NCI-H1436 treated with DMSO at 0.1 percent for 48 hours (cell line): ENCODE results near the gene IQUB.
"Not testable (repeated sequence)": the region's sequence is repeated elsewhere in the genome, so short reads cannot be mapped to it uniquely, and the experiment has no call there.

Source experiments
- DNase-seq: peaks from one replicate; lab custom pipeline; 2025; lab: John Stamatoyannopoulos, UW

The IQUB gene

DNA sequence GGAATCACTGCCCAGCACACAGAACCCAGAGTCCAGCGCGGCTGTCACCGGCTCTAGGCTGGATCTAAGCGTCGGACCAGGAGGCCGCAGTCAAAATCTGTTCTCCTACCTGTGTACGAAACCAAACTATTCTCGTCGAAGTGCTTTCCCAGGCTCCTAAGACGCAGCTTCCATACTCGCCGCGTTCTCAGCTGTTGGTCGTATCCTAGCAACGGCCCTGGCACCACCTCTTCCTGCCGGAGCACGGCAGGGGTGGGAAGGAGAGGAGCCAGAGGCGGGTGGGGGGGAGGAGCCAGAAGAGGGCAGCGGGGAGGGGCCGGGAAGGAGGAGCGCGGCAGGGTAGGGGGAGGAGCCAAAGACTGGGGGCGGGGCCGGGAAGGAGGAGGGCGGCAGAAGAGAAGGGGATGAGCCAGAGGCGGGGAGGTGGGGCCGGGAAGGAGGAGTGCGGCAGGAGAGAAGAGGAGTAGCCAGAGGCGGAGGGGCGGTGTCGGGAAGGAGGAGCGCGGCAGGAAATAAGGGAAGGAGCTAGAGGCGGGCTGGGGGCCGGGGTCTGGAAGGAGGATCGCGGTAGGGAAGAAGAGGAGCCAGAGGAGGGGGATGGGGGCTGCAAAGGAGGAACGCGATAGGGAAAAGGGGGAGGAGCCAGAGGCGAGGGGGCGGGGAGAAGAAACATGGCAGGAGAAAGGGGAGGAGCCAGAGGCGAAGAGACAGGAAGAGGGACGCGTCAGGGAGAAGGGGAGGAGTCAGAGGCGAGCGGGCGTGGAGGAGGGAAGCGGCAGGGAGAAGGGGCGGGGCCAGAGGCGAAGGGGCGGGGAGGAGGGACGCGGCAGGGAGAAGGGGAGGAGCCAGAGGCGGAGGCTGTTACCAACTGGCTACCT is at the start of gene IQUB:
Gene IQUB, minus strand, starts transcription at position 213 of the 878 bp plus-strand sequence. CDS start 22,255 bp downstream, outside the sequence.
- DNase-seq, result peak; percentile 74

DNA sequence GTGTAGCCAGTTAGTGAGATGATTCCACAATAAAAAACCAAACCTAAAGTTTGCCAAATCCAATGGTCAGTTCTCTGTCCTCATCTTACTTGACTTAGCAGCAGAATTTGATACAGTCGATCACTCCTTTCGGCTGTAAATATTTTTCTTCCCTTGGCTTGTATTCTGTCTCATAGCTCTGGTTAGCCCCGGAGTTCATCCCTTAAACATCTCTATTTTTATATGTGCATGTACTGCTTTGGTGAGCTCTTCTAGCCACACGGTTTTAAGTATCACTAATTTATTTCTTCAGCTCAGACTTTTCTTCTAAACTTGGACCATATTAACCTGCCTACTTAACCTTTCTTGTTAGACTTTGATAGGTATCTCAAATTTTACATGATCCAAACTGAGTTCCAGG is 49.4 kb upstream of the IQUB start:
- DNase-seq, result no peak

DNA sequence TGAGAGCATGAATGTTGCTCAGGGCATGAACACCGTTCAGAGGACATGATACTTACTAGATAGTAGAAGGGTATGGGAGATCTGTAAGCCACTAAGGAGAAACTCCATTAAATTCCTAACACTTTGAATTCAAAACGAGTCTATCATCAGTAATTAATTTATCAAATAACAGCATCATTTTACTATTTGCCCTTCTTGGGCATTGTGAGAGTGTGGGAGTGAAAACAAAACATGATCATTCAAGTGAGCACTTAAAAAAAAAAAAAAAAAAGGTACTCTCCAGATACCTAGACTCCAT is 46.7 kb upstream of the IQUB start:
- DNase-seq, result no peak

DNA sequence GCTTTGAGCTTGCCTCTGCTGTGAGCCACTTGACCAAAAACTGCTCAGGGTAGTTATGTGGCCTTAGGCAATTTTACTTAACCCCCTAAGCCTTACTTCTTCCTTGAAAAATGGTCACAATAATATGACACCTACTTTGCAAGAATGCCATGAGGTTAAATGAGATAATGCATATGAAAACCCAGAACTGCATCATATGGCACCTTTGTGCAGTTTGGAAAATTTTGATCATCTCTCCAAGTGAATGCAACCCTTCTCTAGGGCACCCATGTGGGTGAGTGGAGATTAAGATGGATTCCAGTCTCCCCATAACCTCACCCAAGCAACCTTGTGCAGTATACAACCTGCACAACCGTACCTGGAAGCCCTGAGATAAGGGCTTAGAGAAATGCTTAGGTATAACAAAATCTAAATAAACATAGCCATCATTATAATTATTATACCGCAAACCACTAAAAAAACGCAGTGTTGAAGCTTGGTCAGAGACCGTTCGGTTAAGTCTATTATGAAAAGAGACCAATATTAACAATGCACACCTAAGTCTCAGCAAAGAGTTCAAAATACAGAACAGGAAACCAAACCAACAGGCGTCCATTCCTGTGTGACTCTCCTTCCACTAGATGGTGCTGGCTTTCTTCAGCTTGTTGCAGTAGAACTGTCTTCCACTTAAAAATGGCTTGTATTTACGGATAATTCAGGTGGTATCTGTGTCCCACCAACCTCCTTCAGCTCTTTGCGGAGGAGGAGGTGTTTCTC is 46.2 kb upstream of the IQUB start:
- DNase-seq, result peak; percentile 55

DNA sequence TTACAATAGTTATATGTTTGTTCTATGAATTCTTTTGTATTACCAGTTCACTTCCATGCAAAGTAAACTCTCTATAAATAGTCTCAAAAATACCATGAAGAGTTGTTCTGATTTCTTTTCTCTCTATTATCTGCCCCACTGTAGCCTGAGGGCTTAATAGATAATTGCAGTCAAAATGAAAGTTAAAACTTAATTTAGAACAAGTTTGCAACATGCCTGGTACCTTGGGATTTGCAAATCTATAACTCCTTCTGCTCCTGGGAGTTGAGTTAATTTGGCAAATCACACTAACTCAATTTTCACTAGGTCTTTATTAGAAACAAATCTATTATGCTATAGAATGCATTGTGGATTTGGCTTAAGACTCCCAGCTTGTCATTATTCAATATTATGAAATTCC is 45.0 kb upstream of the IQUB start:
- DNase-seq, result no peak

DNA sequence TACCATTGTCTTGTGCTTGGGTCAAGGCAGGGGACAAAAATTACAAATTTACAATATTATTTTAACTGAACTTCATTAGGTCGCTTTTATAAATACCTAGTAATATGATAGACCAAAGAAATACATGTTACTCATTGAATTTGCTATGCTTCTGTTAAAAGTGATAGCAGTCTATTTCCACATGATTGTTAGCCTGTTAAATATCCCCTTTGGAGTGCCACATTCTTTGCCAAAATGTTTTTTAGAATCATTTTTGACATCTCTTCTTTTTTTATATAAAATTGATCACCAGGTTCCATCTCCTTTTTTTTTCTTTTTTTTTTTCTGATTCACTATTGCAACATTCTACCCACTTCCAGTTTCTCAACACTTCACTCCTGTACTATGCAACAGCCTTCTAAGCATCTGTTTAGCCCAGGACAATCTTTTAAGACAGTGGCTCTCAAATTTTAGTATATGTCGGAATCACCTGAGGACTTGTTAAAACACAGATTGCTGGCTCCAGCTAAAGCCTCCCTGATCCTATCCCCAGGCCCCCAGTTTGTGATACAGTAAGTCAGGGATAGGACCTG is 39.6 kb upstream of the IQUB start:
- DNase-seq, result no peak

DNA sequence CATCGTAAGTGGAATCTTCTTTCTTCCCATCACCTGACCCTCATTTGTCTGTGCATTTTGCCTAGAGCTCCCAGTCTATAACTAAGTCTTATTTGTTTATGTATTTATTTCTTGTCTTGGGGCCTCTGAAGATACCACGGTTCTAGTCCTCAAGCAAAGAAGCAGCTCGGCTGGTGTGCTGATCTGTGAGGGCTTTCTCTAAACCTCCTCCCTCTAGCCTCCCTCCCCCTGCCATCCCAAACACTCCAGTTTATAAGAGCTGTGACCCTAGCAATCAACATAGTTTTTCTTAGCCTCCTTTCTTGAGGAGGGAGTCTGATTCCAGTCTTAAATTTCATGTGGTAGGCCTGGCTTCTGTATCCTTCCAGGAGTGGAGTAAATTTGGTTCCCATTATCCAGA is 38.9 kb upstream of the IQUB start:
- no peak for DNase-seq

DNA sequence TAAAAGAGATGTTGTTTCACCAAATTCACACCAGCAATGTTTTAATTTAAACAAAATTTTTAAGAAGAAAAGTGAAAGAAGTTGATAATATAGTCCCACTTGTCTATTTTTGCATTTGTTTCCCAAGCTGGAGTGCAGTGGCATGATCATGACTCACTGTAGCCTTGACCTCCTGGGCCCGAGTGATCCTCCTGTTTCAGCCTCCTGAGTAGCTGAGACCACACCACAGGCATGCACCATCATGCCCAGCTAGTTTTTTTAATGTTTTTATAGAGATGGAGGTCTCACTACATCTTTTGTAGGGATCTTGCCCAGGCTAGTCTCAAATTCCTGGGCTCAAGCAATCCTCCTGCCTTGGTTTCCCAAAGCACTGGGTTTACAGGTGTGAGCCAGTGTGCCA is 37.3 kb upstream of the IQUB start:
- no peak for DNase-seq

DNA sequence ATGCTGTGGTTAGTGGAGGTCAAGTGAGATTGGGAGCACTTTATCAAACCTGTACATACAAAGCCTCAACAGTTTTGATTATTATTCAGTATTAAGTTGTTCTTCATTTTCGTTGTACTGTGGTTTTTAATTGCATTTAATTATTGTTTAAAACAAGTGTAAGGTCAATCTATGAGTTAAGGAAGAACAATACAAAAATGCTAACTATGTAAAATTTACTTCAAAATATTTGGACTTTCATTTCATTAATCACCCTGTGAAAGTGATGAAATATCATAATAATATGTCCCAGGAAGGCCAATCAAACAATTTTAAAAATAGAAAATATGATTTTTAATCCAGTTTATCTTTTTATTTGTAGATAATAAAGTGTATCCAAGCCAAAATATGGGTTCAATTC is 36.8 kb upstream of the IQUB start:
- DNase-seq, result no peak

DNA sequence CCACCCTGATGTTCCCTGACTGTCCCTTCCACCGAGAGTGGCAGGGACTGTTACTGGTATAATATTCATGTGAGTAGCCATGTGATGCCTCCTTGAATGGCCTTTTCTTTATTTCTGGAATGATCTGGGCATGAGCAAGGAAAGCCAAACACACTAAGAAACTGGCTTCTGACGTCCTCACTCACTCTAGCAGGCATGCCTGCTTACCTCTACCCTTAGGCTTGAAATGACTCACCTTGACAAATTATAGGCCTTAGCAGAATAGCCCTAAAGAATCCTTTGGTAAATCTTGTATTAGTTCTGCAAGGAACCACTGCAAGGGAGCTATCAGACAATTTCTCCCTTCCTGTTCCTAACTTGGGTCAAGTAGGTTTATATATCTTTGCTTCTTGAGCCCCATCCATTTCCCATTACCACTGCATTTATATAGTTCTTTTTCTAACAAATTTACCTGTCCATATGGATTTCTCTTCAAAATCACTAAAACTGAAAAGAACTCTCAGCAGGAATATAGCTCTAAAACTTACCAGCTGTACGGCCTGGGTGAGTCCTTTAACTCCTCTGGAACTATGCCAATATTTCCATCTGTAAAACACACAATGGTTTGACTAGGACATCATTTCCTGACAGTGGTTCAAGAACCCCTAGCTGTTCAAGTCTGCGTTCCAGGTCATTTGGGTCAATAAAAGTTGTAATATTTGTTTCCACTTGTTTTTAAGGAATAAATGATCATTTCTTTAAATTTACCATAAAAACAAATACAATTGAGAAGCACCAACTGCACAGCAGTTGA is 36.2 kb upstream of the IQUB start:
- DNase-seq, result no peak

DNA sequence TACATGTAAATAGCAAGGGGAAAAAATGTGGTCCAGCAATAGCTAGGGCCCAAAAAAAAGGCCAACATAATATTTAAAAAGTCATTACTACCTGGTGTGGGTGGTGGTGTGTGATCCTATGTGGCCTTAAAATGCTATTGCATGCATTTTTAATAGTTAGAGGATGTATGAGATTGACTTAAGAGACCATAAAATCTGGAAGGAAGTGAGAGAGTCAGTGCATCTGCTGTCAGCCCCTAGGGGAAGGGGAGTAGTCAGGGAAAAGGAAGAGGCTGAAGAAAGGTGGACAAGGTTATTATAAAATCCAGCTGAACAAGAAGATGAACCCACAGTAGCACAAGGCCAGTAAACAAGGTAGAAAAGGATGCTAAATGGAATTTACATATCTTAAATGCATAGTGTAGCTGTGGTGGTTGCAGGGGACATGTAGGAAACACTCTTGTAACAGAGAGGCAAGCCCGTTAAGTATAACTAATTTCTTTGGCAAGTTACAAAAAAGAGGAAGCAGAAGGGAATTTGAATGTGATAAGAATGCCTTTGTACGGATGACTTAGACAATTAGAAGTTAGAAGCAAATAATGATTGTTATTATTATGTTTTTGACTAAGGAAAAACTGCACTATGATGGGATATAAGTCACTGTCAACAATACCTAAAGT is 35.1 kb upstream of the IQUB start:
- no peak for DNase-seq

DNA sequence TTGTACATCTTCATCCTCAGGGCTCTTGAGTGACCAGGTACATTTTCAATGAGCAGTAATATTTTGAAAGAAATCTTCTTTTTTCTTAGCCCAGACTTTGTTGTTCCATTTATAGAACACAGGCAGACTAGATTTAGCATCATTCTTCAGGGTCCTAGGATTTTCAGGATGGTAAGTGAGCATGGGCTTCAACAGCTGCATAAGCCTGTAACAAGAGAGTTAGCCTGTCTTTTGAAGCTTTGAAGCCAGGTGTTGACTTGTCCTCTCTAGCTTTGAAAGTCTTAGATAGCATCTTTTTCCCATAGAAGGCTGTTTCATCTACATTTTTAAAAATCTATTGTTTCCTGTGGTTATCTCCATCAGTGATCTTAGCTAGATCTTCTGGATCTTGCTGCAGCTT is 27.7 kb upstream of the IQUB start:
- no peak for DNase-seq

DNA sequence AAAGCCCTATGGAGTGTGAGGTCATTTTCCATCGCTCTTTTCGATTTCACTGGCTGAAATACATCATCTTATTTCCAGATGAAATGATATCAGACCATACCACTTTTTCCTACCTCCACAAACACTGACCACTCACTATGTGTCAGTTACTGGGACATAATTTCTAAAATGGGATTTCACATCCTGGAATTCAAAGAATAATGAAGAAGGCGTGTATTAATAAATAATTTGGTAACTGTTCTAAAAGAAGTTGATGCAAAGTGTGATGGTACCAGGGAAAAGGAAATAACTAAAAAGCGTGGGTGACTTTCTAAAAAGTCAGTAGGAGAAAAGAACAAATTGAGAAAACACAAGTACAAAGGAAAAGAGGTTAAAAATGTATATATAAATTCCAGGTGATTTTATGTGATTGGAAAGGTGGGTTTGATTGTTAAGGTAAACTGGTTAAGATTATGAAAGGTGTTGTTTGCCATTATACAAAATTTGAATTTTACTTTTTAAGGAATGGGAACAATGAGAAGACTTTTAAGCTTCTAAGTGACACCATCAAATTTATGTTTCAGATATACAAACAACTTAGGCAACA is 24.0 kb upstream of the IQUB start:
- DNase-seq, result no peak

DNA sequence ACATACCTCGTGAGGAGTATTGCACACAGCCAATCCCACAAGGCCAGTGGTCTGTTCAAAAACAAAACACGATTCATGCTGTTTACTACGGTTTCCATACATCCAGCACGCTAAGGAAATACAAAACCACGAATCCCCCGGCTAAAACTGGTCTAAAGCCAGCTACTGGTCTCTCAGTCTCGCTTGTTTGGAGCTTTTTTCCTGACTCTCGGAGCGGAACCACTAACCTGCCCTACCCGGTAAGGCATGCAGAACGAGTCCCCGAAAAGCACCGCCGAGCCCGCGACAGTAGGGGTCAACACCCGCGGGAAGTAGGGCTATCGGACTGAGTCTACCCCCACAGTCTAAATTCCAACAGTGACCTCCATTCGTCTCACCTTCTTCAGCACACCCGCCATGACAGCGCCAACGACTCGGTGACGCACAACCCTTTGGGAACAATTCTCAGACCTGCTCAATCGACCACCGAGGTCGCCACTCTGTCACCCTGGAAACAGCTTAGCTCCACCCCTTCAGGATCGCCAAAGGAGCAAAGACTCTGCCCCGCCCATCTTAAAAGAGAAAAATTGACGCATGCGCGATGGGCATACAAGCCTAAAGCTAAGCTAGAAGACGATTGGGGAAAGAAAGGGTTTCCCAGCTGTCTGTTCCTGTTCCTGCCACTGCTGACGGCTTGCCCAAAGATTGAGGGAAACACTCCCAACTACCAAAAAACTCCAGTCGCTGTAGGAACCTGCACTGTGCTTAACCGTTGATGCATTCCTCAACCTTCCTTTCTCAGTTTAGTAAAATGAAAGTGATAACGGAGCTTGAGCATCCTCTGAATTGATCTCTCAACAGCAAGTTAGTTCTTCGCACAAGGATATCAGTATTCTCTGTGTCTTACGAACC is 23.2 kb upstream of the IQUB start, which contains the start of gene NDUFA5:
Gene NDUFA5, minus strand, starts transcription at position 421 of the 891 bp plus-strand sequence. Its CDS starts 23 bp downstream, at position 398.
- DNase-seq, result peak; percentile 94

DNA sequence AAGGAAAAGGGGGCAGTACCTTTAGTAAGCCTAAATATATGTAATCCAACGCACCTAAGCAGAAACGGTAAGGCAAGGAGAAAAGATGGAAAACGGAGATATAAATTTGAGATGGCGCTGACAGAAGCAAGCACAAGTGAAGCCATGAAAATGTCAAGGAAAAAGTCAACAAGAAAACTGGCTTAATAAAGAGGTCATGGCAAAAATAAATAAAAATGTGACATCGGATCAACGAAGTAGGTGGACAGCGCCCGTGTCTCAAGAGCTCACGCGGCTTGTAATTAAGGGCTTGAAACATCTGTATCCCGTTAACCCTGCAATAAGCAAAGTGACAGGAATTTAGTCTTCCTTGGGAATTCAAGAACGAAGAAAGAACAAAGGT is 22.6 kb upstream of the IQUB start:
- no peak for DNase-seq

DNA sequence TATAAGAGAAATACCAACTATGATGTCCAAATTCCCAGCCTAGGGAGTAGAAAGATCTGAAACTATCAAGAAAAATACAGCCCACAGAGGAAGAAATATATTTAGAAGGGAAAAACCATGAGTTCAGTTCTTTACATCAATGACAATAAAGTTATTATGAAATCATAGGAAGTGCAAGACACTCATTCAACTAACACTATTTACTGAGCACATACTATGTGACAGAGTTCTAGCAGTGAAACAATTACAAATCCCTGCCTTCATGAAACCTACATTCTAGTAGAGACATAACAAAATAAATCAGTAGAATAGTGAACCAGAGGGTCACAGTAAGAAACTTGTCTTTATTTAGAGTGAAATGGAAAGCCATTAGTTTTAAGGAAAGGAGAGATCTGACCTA is 21.1 kb upstream of the IQUB start:
- DNase-seq, result no peak

DNA sequence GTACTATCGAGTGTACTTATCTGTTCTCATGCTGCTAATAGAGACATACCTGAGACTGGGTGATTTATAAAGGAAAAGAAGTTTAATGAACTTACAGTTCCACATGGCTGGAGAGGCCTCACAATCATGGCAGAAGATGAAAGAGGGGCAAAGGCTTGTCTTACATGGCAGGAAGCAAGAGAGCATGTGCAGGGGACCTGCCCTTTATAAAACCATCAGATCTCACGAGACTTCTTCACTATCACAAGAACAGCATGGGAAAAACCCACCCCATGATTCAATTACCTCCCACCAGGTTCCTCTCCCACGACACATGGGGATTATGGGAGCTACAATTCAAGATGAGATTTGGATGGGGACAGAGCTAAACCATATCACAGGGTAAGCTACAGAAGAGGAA is 18.8 kb upstream of the IQUB start:
- no peak for DNase-seq

DNA sequence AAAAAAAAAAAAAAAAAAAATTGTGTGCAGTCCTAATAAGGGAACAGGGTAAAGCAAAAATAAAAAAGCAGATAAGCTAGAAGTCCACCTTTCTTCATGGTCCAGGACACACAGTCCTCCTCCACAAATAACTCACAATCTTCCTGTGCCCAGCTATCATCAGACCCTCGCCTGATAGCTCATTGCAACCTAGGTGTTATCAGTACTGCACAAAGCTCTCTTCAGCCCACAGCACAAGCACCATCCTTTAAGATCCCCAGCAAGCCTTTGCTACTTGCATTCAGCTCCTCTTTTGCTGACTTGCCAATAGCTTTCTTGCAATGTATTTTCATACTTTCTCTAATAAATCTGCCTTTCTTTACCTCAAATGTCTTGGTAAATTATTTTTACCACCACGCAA is 18.2 kb upstream of the IQUB start:
- DNase-seq, result no peak

DNA sequence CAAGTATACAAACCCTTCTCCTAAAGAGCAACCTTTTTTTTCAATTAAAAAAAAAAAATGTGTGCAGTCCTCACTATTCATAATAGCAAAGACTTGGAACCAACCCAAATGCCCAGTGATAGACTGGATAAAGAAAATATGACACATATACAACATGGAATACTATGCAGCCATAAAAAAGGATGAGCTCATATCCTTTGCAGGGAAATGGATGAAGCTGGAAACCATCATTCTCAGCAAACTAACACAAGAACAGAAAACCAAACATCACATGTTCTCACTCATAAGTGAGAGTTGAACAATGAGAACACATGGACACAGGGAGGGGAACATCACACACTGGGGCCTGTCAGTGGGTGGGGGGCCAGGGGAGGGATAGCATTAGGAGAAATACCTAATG is 17.7 kb upstream of the IQUB start:
- DNase-seq, result not testable (repeated sequence)

DNA sequence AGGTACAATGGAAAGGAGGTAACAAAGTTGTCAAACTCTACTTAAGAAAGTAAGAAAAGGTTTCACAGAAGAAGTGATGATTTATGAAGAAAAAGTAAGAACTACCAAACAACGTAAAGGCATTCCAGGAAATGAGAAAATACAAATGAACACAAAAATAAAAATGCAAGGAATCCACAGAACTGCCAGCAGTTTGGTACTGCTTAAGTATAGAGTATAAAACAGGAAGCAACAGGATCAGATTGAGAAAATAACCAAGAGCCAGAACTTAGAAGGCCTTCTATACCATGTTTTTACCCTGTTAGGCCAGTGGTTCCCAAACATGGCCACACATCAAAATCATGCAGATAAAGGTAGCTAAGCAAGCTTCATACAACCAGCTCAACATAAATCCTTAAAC is 14.0 kb upstream of the IQUB start:
- DNase-seq, result no peak
